Ramos (cell line): Measurements from ENCODE around the gene SCN3A.

ENCODE experiments used
- in situ Hi-C: fragments of 300-500 bp; cut with MboI; formaldehyde crosslinking; loops from one replicate; pipeline ENCODE4 v1.14.3; 2022; ENCODE audit warnings: low sequenced_read_pairs; ENCODE audit not compliant: unreplicated experiment

Gene SCN3A

GRCh38 chr2:165064743-165065142 is 139.1 kb downstream of the SCN3A start:
- in situ Hi-C loops = no loop called here

GRCh38 chr2:165060411-165060810 is 143.4 kb downstream of the SCN3A start:
- in situ Hi-C loops = no loop called here

- in situ Hi-C loops = no loop called here
These were observed 145.2 kb downstream of the SCN3A start for GRCh38 chr2:165058476-165059265.

- in situ Hi-C loops = no loop called here
These were observed 145.9 kb downstream of the SCN3A start for GRCh38 chr2:165057931-165058330.

- in situ Hi-C loops = no loop called here
These were observed 146.5 kb downstream of the SCN3A start for GRCh38 chr2:165057308-165057707.

- in situ Hi-C loops = no loop called here
These were observed 147.3 kb downstream of the SCN3A start for GRCh38 chr2:165056564-165056963.

GRCh38 chr2:165055082-165055851 is 148.6 kb downstream of the SCN3A start:
- in situ Hi-C loops = no loop called here

GRCh38 chr2:165054652-165055051 is 149.2 kb downstream of the SCN3A start:
- in situ Hi-C loops = no loop called here

GRCh38 chr2:165044505-165045303 is 159.1 kb downstream of the SCN3A start:
- in situ Hi-C loops = no loop called here
